Heart right ventricle (tissue), 16 donors: Measurements from ENCODE around the gene TNIP3. TPM values are rescaled to one million over a fixed set of nuclear protein-coding genes. Genes with fewer than 3 reads are reported as not detected.

ENCODE experiments used
- ATAC-seq, 8 donors: fragments of 200-7000 bp; cut with Tn5 transposase; one replicate each; pipeline ENCODE4 v1.9.1; 2020; ENCODE audit warnings: mild to moderate bottlenecking in 8 of 8, moderate library complexity in 8 of 8, moderate number of reproducible peaks in 1 of 8
- DNase-seq, 2 donors: peaks; one replicate each; pipeline ENCODE4 v3.0.0-alpha.2; 2020
- H3K27ac ChIP-seq, 10 donors: fragments of 200-600 bp; sonication (generic) in 2 of 10; one replicate each; pipeline versions ENCODE4 v1.5.0 to v1.8.0; 2020 to 2022; ENCODE audit warnings: mild to moderate bottlenecking in 3 of 10
- H3K27me3 ChIP-seq, 7 donors: fragments of 200-600 bp; one replicate each; pipeline ENCODE4 v1.8.0; 2021 to 2022; ENCODE audit warnings: mild to moderate bottlenecking in 2 of 7
- H3K36me3 ChIP-seq, 9 donors: fragments of 200-600 bp; sonication (generic) in 1 of 9; one replicate each; pipeline versions ENCODE4 v1.5.0 to v1.8.0; 2020 to 2022; ENCODE audit warnings: mild to moderate bottlenecking in 2 of 9
- H3K4me1 ChIP-seq, 9 donors: fragments of 200-600 bp; sonication (generic) in 1 of 9; one replicate each; pipeline versions ENCODE4 v1.5.0 to v1.8.0; 2020 to 2022; ENCODE audit warnings: mild to moderate bottlenecking in 4 of 9
- H3K4me3 ChIP-seq, 10 donors: fragments of 200-600 bp; sonication (generic) in 2 of 10; one replicate each; pipeline versions ENCODE4 v1.5.0 to v1.8.0; 2020 to 2022; ENCODE audit warnings: mild to moderate bottlenecking in 7 of 10, moderate library complexity in 2 of 10
- H3K9me3 ChIP-seq, 11 donors: fragments of 200-600 bp in 10 of 11; sonication (generic) in 2 of 11; one replicate each; pipeline versions ENCODE4 v1.5.0 to v1.8.0; 2013 to 2022; ENCODE audit warnings: mild to moderate bottlenecking in 2 of 11, control low read depth in 1 of 11, moderate library complexity in 1 of 11
- WGBS, 2 donors: extraction: QIAGEN DNeasy Blood & Tissue Kit; methylation state at CpG; one replicate each; pipeline ENCODE4 v1.1.7; 2013; ENCODE audit warnings: inconsistent platforms in 1 of 2; 5-methylcytosine and 5-hydroxymethylcytosine counted together
- intact Hi-C, 10 donors: fragments of 100-400 bp; cut with DNase I; formaldehyde crosslinking; loops; one replicate each; pipeline versions ENCODE4 v1.11.1 to v1.14.2; 2022
- polyA plus RNA-seq, 2 donors: library from polyadenylated mRNA; stranded (reverse); fragments of 200-250 nt; gene quantifications; one replicate each; pipeline ENCODE4 v1.2.3, GENCODE V29; 2013
- total RNA-seq, 10 donors: library from RNA; stranded (reverse); fragmentation: NEBNext Ultra II Directional in 3 of 10; extraction: Animal tissue kit (Norgen Biotek cat#: 25700) in 3 of 10; gene quantifications; one replicate each; pipeline versions ENCODE4 v1.2.1 to v1.2.4, GENCODE V29; 2021 to 2023
- TF ChIP-seq, protein P1 (sequence below), 9 donors: fragments of 200-600 bp; sonication (generic) in 2 of 9; IDR thresholded peaks; one replicate each; pipeline versions ENCODE4 v1.5.0 to v1.8.0; 2021 to 2022; ENCODE audit warnings: antibody characterized with exemption in 9 of 9, mild to moderate bottlenecking in 5 of 9, moderate library complexity in 1 of 9
- donor health status: Arrhythmogenic right ventricular cardiomyopathy.
- donor health status: ischemic (EF 13 %, LVEDD 7.1; RV severe dilation, severe dysfunction).
- donor health status: healthy with polysubstance abuse.
- donor health status: DM: no; HTN: yes; CAD: no.
- donor health status: DM: no; HTN: no; CAD: no.
- donor health status: ischemic (EF 25% LVEDD 6.9; RV normal size, moderate dysfunction).
- donor health status: ischemic (EF 25% LVEDD 5.7; RV mildly dilated, moderate dysfunction).
- donor health status: healthy.
- donor health status: DM: yes; HTN: yes; CAD: no.
- donor health status: Ischemic cardiomyopathy.
- donor health status: ischemic (EF 35%, LVEDD 5.7; RV mildly dilated, moderate dysfunction).
- donor health status: nonischemic (EF 11% LVEDD 7.7; RV severe dilation, severe dysfunction).
- donor health status: DM: yes; HTN: yes; CAD: no.
- donor health status: PGD.
- donor health status: ischemic (EF 29% LVEDD 5.4; RV normal size, mild dysfunction).
- donor health status: nonischemic (EF 23%, LVEDD 6.1; RV moderate dilation, normal function).

Gene TNIP3
- total and polyA plus RNA-seq, 12 donors = 0.04 to 0.49 TPM; not detected in 10

DNA sequence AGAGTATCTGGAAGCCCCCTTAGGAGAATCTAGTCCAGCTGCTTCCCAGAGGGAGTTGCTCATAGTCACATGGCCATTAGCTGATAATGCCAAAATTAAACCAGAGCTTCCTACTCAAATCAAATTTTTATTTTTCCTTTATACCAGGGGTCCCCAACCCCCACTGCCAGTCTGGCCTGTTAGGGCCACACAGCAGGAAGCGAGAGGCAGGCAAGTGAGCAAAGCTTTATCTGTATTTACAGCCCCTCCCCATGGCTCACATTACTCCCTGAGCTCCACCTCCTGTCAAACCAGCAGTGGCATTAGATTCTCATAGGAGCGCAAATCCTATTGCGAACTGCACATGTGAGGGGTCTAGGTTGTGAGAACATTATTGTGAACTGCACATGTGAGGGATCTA is 19.2 kb upstream of the TNIP3 start:
- no peak for ATAC-seq
- WGBS, 2 donors = 76 to 96% methylated on average over 3 of the region's 3 CpGs
- H3K27me3 ChIP-seq = peaks cover 0 to 2% (median 0%) of the 10 kb centered on the region in 7 donors
- H3K4me1 ChIP-seq = peaks cover 0 to 10% (median 0%) of the 10 kb centered on the region in 9 donors
- intact Hi-C loops = no loop called here
- H3K4me3 ChIP-seq = no peak overlapping the region
- H3K9me3 ChIP-seq = no peaks in the 10 kb centered on the region
- DNase-seq = no peak
- H3K27ac ChIP-seq = peak overlapping the region in 1 of 10 donors; percentile 81
- no peaks in the 10 kb centered on the region for H3K36me3 ChIP-seq
- TF ChIP-seq, protein P1, sequence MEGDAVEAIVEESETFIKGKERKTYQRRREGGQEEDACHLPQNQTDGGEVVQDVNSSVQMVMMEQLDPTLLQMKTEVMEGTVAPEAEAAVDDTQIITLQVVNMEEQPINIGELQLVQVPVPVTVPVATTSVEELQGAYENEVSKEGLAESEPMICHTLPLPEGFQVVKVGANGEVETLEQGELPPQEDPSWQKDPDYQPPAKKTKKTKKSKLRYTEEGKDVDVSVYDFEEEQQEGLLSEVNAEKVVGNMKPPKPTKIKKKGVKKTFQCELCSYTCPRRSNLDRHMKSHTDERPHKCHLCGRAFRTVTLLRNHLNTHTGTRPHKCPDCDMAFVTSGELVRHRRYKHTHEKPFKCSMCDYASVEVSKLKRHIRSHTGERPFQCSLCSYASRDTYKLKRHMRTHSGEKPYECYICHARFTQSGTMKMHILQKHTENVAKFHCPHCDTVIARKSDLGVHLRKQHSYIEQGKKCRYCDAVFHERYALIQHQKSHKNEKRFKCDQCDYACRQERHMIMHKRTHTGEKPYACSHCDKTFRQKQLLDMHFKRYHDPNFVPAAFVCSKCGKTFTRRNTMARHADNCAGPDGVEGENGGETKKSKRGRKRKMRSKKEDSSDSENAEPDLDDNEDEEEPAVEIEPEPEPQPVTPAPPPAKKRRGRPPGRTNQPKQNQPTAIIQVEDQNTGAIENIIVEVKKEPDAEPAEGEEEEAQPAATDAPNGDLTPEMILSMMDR (IDR thresholded peaks at IDR 0.05) = no peak

- H3K4me1 ChIP-seq = peaks cover 0 to 20% (median 0%) of the 10 kb centered on the region in 9 donors
- peak overlapping the region in 1 of 10 donors; percentile 35 for H3K4me3 ChIP-seq
- H3K36me3 ChIP-seq = no peaks in the 10 kb centered on the region
- TF ChIP-seq, protein P1 (IDR thresholded peaks at IDR 0.05) = no peak
- DNase-seq = no peak
- no peaks in the 10 kb centered on the region for H3K9me3 ChIP-seq
- H3K27me3 ChIP-seq = peaks cover 0 to 11% (median 0%) of the 10 kb centered on the region in 7 donors
- intact Hi-C loops = no loop called here
- peak overlapping the region in 1 of 10 donors; percentile 81 for H3K27ac ChIP-seq
- 64 to 66% methylated on average over 3 of the region's 3 CpGs for WGBS, 2 donors
- ATAC-seq = no peak
Measured at GRCh38 chr4:121182296-121182695, 18.2 kb upstream of the TNIP3 start.

- H3K36me3 ChIP-seq = no peaks in the 10 kb centered on the region
- H3K4me3 ChIP-seq = peak overlapping the region in 1 of 10 donors; percentile 35
- intact Hi-C loops = no loop called here
- H3K4me1 ChIP-seq = peaks cover 0 to 27% (median 0%) of the 10 kb centered on the region in 9 donors
- ATAC-seq (no peak), DNase-seq (no peak)
- WGBS, 2 donors = 87 to 94% methylated on average over 1 of the region's 1 CpG
- H3K27ac ChIP-seq = peak overlapping the region in 1 of 10 donors; percentile 81
- TF ChIP-seq, protein P1 (IDR thresholded peaks at IDR 0.05) = no peak
- H3K9me3 ChIP-seq = no peaks in the 10 kb centered on the region
- peaks cover 0 to 16% (median 0%) of the 10 kb centered on the region in 7 donors for H3K27me3 ChIP-seq
Measured at GRCh38 chr4:121181493-121181892, 17.4 kb upstream of the TNIP3 start.

DNA sequence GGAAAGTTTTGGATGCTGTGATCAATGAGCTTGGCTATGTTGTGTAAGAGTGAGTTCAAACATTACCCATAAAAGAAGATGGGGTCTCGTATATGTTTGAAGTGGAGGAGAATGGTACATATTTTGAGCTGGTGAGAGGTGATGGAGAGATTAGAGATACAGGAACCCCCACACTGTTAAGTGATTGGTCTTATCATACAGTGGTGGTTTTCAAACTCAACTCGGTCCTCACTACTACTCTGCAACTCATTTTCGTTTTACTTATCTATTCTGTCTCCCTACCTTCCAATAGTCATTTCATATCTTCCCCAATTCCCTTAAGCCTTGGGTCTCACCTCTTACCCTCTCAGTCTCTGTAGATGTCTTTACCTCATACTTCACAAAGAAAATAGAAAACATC is 16.4 kb upstream of the TNIP3 start:
- WGBS, 2 donors = 74% methylated on average over 3 of the region's 3 CpGs
- intact Hi-C loops = no loop called here
- peak overlapping the region in 1 of 10 donors; percentile 81 for H3K27ac ChIP-seq
- peaks cover 0 to 27% (median 0%) of the 10 kb centered on the region in 9 donors for H3K4me1 ChIP-seq
- H3K4me3 ChIP-seq = peak overlapping the region in 1 of 10 donors; percentile 5
- no peaks in the 10 kb centered on the region for H3K36me3 ChIP-seq
- TF ChIP-seq, protein P1 (IDR thresholded peaks at IDR 0.05) = no peak
- H3K9me3 ChIP-seq = no peaks in the 10 kb centered on the region
- DNase-seq (no peak), ATAC-seq (no peak)
- H3K27me3 ChIP-seq = peaks cover 0 to 18% (median 0%) of the 10 kb centered on the region in 7 donors
